Ascending aorta (tissue), 2 donors: Measurements from ENCODE around the gene HOXB6. TPM values are rescaled to one million over a fixed set of nuclear protein-coding genes. Genes with fewer than 3 reads are reported as not detected.

ENCODE experiments used
- DNase-seq, 2 donors: peaks; one replicate each; pipeline ENCODE4 v3.0.0-alpha.2; 2019; ENCODE audit warnings: low spot score in 2 of 2
- H3K27ac ChIP-seq, 2 donors: fragments of 200-600 bp; sonication (generic); one replicate each; pipeline ENCODE4 v1.5.1; 2016 to 2017; ENCODE audit warnings: mild to moderate bottlenecking in 1 of 2
- H3K27me3 ChIP-seq: fragments of 200-600 bp; sonication (generic); one replicate; pipeline ENCODE4 v1.5.1; 2017
- H3K36me3 ChIP-seq, 2 donors: fragments of 200-600 bp; sonication (generic); one replicate each; pipeline ENCODE4 v1.5.1; 2016
- H3K4me1 ChIP-seq, 2 donors: fragments of 200-600 bp; sonication (generic); one replicate each; pipeline ENCODE4 v1.5.1; 2016 to 2017; ENCODE audit warnings: mild to moderate bottlenecking in 1 of 2
- H3K4me3 ChIP-seq, 2 donors: fragments of 200-600 bp; sonication (generic); one replicate each; pipeline ENCODE4 v1.5.1; 2016 to 2017; ENCODE audit warnings: mild to moderate bottlenecking in 1 of 2
- H3K9me3 ChIP-seq, 2 donors: fragments of 200-600 bp; sonication (generic); one replicate each; pipeline ENCODE4 v1.5.1; 2016
- intact Hi-C: fragments of 100-400 bp; cut with DNase I; formaldehyde crosslinking; loops from one replicate; pipeline ENCODE4 v1.15.1; 2023
- total RNA-seq: library from RNA; depleted of rRNA; stranded (reverse); fragments of >200 nt; gene quantifications from one replicate; pipeline ENCODE4 v1.1.0, GENCODE V29; 2016
- TF ChIP-seq, protein P1 (sequence below), 3 experiments: fragments of 200-600 bp in 2 of 3; fragments of 450-650 bp in 1 of 3; sonication (generic) in 2 of 3; IDR thresholded peaks; one replicate each; pipeline ENCODE4 v1.5.1; 2016 to 2019; ENCODE audit warnings: antibody characterized with exemption in 3 of 3, mild to moderate bottlenecking in 1 of 3, moderate library complexity in 1 of 3

The HOXB6 gene
- total RNA-seq, 1 donor from 2014 or later: 5.1 TPM

DNA sequence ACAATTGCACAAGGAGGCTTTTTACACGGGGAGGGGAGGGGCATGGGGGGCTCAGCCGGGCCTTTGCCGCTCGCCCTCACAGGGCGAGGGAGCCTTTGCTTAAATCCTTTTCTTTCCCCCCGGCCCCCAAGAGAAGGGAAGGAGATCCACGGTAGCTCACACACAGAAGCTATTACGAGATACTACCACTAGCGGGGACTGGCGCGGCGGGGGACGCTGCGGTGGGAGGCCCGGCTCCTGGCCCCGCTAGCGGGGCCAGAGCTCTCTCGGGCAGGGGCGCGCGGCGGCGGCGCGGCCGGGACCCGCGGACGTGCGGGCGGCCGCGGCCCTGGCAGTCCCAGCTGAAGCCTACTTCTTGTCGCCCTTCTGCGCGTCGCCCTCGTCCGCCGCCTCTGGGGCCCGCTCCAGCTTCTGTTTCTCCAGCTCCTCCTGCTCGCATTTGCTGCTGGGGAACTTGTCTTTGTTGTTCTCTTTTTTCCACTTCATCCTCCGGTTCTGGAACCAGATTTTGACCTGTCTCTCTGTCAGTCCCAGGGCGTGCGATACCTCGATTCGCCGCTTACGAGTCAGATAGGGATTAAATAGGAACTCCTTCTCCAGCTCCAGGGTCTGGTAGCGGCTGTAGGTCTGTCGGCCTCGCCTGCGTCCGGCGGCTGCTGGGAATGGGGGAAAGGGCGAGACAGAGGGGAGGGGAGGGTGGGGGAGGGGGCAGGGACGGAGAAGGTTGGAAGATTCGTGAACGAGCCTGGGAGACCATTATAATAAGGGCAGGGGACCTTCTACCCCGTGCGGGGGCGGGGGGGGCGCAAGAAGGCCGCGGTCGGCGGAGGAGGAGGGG lies 8.3 kb upstream of the HOXB6 start:
- peaks cover 24% of the 10 kb centered on the region for H3K27me3 ChIP-seq
- peaks cover 11 to 26% of the 10 kb centered on the region in 2 donors for H3K4me1 ChIP-seq
- H3K9me3 ChIP-seq: no peaks in the 10 kb centered on the region
- H3K36me3 ChIP-seq: no peaks in the 10 kb centered on the region
- H3K4me3 ChIP-seq: peak overlapping the region; percentile 69 to 86
- intact Hi-C loops: loop anchor here (1.0 to 5.0 kb wide), 2 partner anchors 9 to 586 kb away; partner anchors contain the start of gene HOXB6
- DNase-seq: no peak
- peak overlapping the region; percentile 57 to 92 for H3K27ac ChIP-seq
- TF ChIP-seq, protein P1, sequence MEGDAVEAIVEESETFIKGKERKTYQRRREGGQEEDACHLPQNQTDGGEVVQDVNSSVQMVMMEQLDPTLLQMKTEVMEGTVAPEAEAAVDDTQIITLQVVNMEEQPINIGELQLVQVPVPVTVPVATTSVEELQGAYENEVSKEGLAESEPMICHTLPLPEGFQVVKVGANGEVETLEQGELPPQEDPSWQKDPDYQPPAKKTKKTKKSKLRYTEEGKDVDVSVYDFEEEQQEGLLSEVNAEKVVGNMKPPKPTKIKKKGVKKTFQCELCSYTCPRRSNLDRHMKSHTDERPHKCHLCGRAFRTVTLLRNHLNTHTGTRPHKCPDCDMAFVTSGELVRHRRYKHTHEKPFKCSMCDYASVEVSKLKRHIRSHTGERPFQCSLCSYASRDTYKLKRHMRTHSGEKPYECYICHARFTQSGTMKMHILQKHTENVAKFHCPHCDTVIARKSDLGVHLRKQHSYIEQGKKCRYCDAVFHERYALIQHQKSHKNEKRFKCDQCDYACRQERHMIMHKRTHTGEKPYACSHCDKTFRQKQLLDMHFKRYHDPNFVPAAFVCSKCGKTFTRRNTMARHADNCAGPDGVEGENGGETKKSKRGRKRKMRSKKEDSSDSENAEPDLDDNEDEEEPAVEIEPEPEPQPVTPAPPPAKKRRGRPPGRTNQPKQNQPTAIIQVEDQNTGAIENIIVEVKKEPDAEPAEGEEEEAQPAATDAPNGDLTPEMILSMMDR (IDR thresholded peaks at IDR 0.05): peak in 1 of 3 experiments; percentile 28

DNA sequence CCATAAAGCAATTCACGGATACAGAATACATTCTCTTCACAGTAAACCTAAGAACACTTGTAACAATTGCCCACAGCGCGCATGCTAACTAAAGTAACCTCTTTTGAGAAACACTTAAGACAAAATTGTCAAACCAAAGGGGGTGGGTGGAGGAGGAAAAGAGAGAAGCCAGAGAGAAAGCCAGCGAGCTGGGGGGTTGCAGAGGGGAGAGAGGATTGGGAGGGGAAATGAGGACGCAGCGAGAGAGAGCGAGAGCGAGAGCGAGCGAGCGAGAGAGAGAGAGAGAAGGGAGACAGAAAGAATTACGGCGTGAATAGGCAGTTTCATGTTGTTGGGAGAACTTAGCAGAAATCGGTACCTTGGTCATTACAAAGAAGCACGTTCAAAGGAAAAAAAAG lies 7.7 kb upstream of the HOXB6 start:
- Histone ChIP-seq H3K27me3 (peaks cover 19% of the 10 kb centered on the region), H3K4me1 (peaks cover 8 to 20% of the 10 kb centered on the region in 2 donors), H3K36me3 (no peaks in the 10 kb centered on the region), H3K27ac (peak overlapping the region; percentile 77 to 92), H3K4me3 (peak overlapping the region; percentile 69 to 86), H3K9me3 (no peaks in the 10 kb centered on the region)
- DNase-seq: no peak
- TF ChIP-seq, protein P1 (IDR thresholded peaks at IDR 0.05): no peak
- intact Hi-C loops: loop anchor here (5.0 kb wide), 1 partner anchor 585 kb away; no protein-coding TSS in a partner anchor

DNA sequence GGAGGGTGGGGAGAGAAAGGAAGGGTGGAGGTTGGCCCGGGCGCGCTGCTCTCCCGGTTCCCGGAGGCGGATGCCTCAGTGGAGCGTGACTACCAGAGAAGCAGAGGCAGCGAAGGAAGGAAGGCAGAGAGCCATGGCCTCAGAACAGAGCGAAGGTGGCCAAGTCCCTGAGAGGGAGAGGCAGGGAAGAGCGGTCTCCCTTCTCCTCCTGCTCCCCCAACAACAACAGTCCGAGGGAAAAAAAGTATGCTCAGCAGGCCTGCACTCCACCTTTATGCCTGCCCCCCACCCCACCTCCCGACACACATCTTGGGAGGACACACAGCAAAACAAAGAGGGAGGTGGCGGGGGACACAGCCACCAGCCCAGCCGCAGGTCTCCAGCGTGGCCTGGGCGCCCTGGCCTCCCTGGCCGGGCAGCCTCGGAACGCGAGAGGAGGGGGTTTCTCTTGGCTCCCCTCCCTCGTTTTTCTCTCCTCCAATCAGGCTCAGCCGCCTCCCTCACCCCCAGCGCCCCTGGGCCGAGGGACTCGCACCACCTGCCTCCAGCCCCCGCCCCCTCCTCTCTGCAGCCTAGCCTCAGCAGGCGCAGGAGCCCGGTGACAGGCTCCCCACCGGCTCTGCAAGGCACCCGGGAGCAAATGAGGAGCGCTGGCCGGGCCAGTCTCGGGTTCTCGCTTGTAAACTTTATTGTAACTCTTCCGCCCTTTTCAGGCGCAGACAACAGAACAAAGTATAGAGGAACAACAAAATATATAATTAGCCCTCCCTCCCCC lies 7.1 kb upstream of the HOXB6 start:
- peak overlapping the region; percentile 77 to 92 for H3K27ac ChIP-seq
- peak overlapping the region; percentile 69 to 86 for H3K4me3 ChIP-seq
- H3K36me3 ChIP-seq: no peaks in the 10 kb centered on the region
- H3K9me3 ChIP-seq: no peaks in the 10 kb centered on the region
- TF ChIP-seq, protein P1 (IDR thresholded peaks at IDR 0.05): no peak
- peaks cover 8 to 20% of the 10 kb centered on the region in 2 donors for H3K4me1 ChIP-seq
- peaks cover 19% of the 10 kb centered on the region for H3K27me3 ChIP-seq
- intact Hi-C loops: loop anchor here (5.0 kb wide), 1 partner anchor 585 kb away; no protein-coding TSS in a partner anchor
- no peak for DNase-seq

DNA sequence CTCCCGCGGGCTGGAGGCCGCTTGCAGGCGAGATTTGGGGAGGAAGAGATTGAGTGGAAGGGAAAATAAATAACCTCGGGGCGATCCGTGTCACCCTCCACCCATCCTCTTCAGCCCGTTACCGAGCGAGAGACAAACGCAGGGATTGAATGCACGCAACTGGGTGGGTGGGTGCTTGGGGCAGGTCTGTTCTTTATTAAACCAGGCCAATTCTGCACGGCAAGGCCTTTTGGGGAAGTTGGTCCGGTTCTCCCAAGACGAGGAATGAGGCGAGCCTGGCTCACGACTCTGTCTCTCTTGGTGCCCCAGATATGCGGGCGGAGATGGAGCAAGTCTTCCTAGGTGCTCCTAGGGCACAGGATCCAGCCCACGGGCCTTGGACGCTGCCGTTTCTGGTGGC lies 6.4 kb upstream of the HOXB6 start:
- TF ChIP-seq, protein P1 (IDR thresholded peaks at IDR 0.05): no peak
- H3K27ac ChIP-seq: peak overlapping the region; percentile 77 to 92
- peak overlapping the region; percentile 69 to 86 for H3K4me3 ChIP-seq
- intact Hi-C loops: loop anchor here (5.0 kb wide), 1 partner anchor 584 kb away; no protein-coding TSS in a partner anchor
- H3K36me3 ChIP-seq: no peaks in the 10 kb centered on the region
- no peaks in the 10 kb centered on the region for H3K9me3 ChIP-seq
- DNase-seq: no peak
- peaks cover 8 to 20% of the 10 kb centered on the region in 2 donors for H3K4me1 ChIP-seq
- peaks cover 16% of the 10 kb centered on the region for H3K27me3 ChIP-seq
